A204.1 (cell line): ENCODE data around the gene TMEM63B.
"Not testable (repeated sequence)": the region's sequence is repeated elsewhere in the genome, so short reads cannot be mapped to it uniquely, and the experiment has no call there.

Source experiments
- FAIRE-seq: peaks from 2 replicates; lab custom pipeline; 2012; peaks lifted over from hg19 to GRCh38; lab: Jason Lieb, UNC

Gene TMEM63B

GRCh38 chr6:44094403-44095242 is 32.7 kb upstream of the TMEM63B start:
- no peak for FAIRE-seq

GRCh38 chr6:44095243-44095623 is 32.1 kb upstream of the TMEM63B start:
- FAIRE-seq: not testable (repeated sequence)

- no peak for FAIRE-seq
Observed at GRCh38 chr6:44096612-44097011, 30.7 kb upstream of the TMEM63B start.

- FAIRE-seq: no peak
Observed at GRCh38 chr6:44097782-44098317, 29.5 kb upstream of the TMEM63B start.

- FAIRE-seq: no peak
Observed at GRCh38 chr6:44099192-44099591, 28.2 kb upstream of the TMEM63B start.

GRCh38 chr6:44100088-44100550 is 27.2 kb upstream of the TMEM63B start:
- no peak for FAIRE-seq

GRCh38 chr6:44101832-44102231 is 25.5 kb upstream of the TMEM63B start:
- FAIRE-seq: no peak

- FAIRE-seq: no peak
Observed at GRCh38 chr6:44102527-44102926, 24.8 kb upstream of the TMEM63B start.

- FAIRE-seq: no peak
Observed at GRCh38 chr6:44104481-44105021, 22.8 kb upstream of the TMEM63B start.

- no peak for FAIRE-seq
Observed at GRCh38 chr6:44105146-44105545, 22.2 kb upstream of the TMEM63B start.

- no peak for FAIRE-seq
Observed at GRCh38 chr6:44105993-44106740, 21.2 kb upstream of the TMEM63B start.

- FAIRE-seq: no peak
Observed at GRCh38 chr6:44107017-44107416, 20.3 kb upstream of the TMEM63B start.

GRCh38 chr6:44108471-44108870 is 18.9 kb upstream of the TMEM63B start:
- FAIRE-seq: no peak

- FAIRE-seq: no peak
Observed at GRCh38 chr6:44109212-44109611, 18.1 kb upstream of the TMEM63B start.

GRCh38 chr6:44110005-44110676 is 17.2 kb upstream of the TMEM63B start:
- FAIRE-seq: no peak

- no peak for FAIRE-seq
Observed at GRCh38 chr6:44110966-44111365, 16.4 kb upstream of the TMEM63B start.

- no peak for FAIRE-seq
Observed at GRCh38 chr6:44111434-44112417, 15.6 kb upstream of the TMEM63B start.

GRCh38 chr6:44113414-44113813 is 13.9 kb upstream of the TMEM63B start:
- no peak for FAIRE-seq

- no peak for FAIRE-seq
Observed at GRCh38 chr6:44115866-44116265, 11.5 kb upstream of the TMEM63B start.

- FAIRE-seq: no peak
Observed at GRCh38 chr6:44116641-44117382, 10.5 kb upstream of the TMEM63B start.
